ENCODE data around the gene HPCAL1. TPM values are rescaled to one million over a fixed set of nuclear protein-coding genes. Genes with fewer than 3 reads are reported as not detected.

HPCAL1 gene
- total and polyA plus RNA-seq, 2 donors (not counting 3 experiments of a cell fraction or from before 2014, with no cell fraction given): 56.5 to 77.4 TPM

GRCh38 chr2:10337449-10338269 is 35.0 kb downstream of the HPCAL1 start:
- POLR2A ChIA-PET: no interaction called here
- intact Hi-C loops (cut with micrococcal nuclease): no loop called here

GRCh38 chr2:10338270-10339188 is 35.8 kb downstream of the HPCAL1 start:
- POLR2A ChIA-PET: no interaction called here
- peaks cover 78% of the 10 kb centered on the region for H3K79me2 ChIP-seq (ENCODE audit: control insufficient read depth, insufficient read depth, low read length)

More at GRCh38 chr2:10337449-10338269, 35.0 kb downstream of the HPCAL1 start:
- no peaks in the 10 kb centered on the region for H4K20me1 ChIP-seq (replicated peaks; ENCODE audit: control insufficient read depth, extremely low read depth, insufficient read depth, low read length)
- dilution Hi-C loops (cut with MboI; ENCODE audit: extremely low pct_ligation_motif_present, low sequenced_read_pairs): no loop called here
- no peak for DNase-seq (ENCODE audit: low read depth, low spot score)
- H3K36me3 ChIP-seq (ENCODE audit: control insufficient read depth in 2 of 2, extremely low read depth in 1 of 2, insufficient read depth in 2 of 2, low read length in 2 of 2): no peaks in the 10 kb centered on the region
- H3K4me3 ChIP-seq (replicated peaks in 1 of 3; ENCODE audit: insufficient read depth in 1 of 3, low read depth in 1 of 3, low read length in 3 of 3): no peak overlapping the region
- no peak overlapping the region for H3K27ac ChIP-seq (ENCODE audit: insufficient read depth, low read depth, low read length)
- H3K79me2 ChIP-seq (ENCODE audit: control insufficient read depth, insufficient read depth, low read length): peaks cover 75% of the 10 kb centered on the region
- no peaks in the 10 kb centered on the region for H3K9me3 ChIP-seq (replicated peaks; ENCODE audit: control insufficient read depth, insufficient read depth, low read length)
- peaks cover under 1% of the 10 kb centered on the region for H3K4me1 ChIP-seq (ENCODE audit: control insufficient read depth, extremely low read depth, insufficient read depth, low read length)
- FAIRE-seq: peak; percentile 8
- no peak overlapping the region for H3K4me2 ChIP-seq (ENCODE audit: insufficient read depth, low read length)
- BruUV-seq (replicated peaks): no TSS peak
- TF ChIP-seq GATA2 (IDR thresholded peaks at IDR 0.05; ENCODE audit: insufficient read depth, insufficient read length, low read depth, low read length): no peak
- H2AFZ ChIP-seq (ENCODE audit: low read depth, low read length): no peak overlapping the region
- no peaks in the 10 kb centered on the region for H3K9me1 ChIP-seq (replicated peaks; ENCODE audit: control insufficient read depth, extremely low read depth, insufficient read depth, low read length)
- H3K27me3 ChIP-seq (ENCODE audit: control insufficient read depth in 2 of 2, insufficient read depth in 2 of 2, low read length in 2 of 2): no peaks in the 10 kb centered on the region
- no peak overlapping the region for H3K9ac ChIP-seq (replicated peaks; ENCODE audit: extremely low read depth, insufficient read depth, low read length)
- CTCF ChIA-PET: interaction anchor here (1.0 kb wide), 1 partner anchor 71 kb away, joined by 3 read pairs; no protein-coding TSS in a partner anchor

More at GRCh38 chr2:10338270-10339188, 35.8 kb downstream of the HPCAL1 start:
- intact Hi-C loops (cut with micrococcal nuclease) (no loop called here), dilution Hi-C loops (cut with MboI; ENCODE audit: extremely low pct_ligation_motif_present, low sequenced_read_pairs) (no loop called here)
- no peaks in the 10 kb centered on the region for H3K4me1 ChIP-seq (ENCODE audit: control insufficient read depth, extremely low read depth, insufficient read depth, low read length)
- H3K4me3 ChIP-seq (replicated peaks in 1 of 3; ENCODE audit: insufficient read depth in 1 of 3, low read depth in 1 of 3, low read length in 3 of 3): no peak overlapping the region
- H3K27ac ChIP-seq (ENCODE audit: insufficient read depth, low read depth, low read length): no peak overlapping the region
- H3K27me3 ChIP-seq (ENCODE audit: control insufficient read depth in 2 of 2, insufficient read depth in 2 of 2, low read length in 2 of 2): no peaks in the 10 kb centered on the region
- FAIRE-seq: peak; percentile 42
- TF ChIP-seq CTCF (IDR thresholded peaks at IDR 0.05; ENCODE audit: extremely low read depth in 1 of 2, insufficient read depth in 1 of 2, low read depth in 1 of 2, low read length in 2 of 2) (no peak), FOS (IDR thresholded peaks at IDR 0.05; ENCODE audit: borderline replicate concordance, insufficient read depth, low read length) (no peak), EZH2 (IDR thresholded peaks at IDR 0.05; ENCODE audit: borderline replicate concordance, low read depth, low read length, severe bottlenecking) (no peak), POLR2AphosphoS5 (IDR thresholded peaks at IDR 0.05; ENCODE audit: insufficient read depth, low read depth, low read length) (no peak), MYC (IDR thresholded peaks at IDR 0.05; ENCODE audit: low read depth, low read length) (no peak), GATA2 (IDR thresholded peaks at IDR 0.05; ENCODE audit: insufficient read depth, insufficient read length, low read depth, low read length) (no peak), MAX (IDR thresholded peaks at IDR 0.05; ENCODE audit: insufficient read depth, insufficient read length) (no peak), JUN (IDR thresholded peaks at IDR 0.05; ENCODE audit: borderline replicate concordance, insufficient read depth, insufficient read length, low read depth) (no peak), POLR2A (IDR thresholded peaks at IDR 0.05; ENCODE audit: low read depth, low read length) (no peak)
- H3K9me1 ChIP-seq (replicated peaks; ENCODE audit: control insufficient read depth, extremely low read depth, insufficient read depth, low read length): no peaks in the 10 kb centered on the region
- BruUV-seq (replicated peaks): no TSS peak
- H3K4me2 ChIP-seq (ENCODE audit: insufficient read depth, low read length): no peak overlapping the region
- no peaks in the 10 kb centered on the region for H3K36me3 ChIP-seq (ENCODE audit: control insufficient read depth in 2 of 2, extremely low read depth in 1 of 2, insufficient read depth in 2 of 2, low read length in 2 of 2)
- CTCF ChIA-PET: interaction anchor here (1.1 to 1.2 kb wide), 2 partner anchors 8 to 10 kb away, joined by 3 read pairs; no protein-coding TSS in a partner anchor
- H3K9me3 ChIP-seq (replicated peaks; ENCODE audit: control insufficient read depth, insufficient read depth, low read length): no peaks in the 10 kb centered on the region
- H3K9ac ChIP-seq (replicated peaks; ENCODE audit: extremely low read depth, insufficient read depth, low read length): no peak overlapping the region
- H4K20me1 ChIP-seq (replicated peaks; ENCODE audit: control insufficient read depth, extremely low read depth, insufficient read depth, low read length): no peaks in the 10 kb centered on the region
- DNase-seq (ENCODE audit: low read depth, low spot score): no peak
- H2AFZ ChIP-seq (ENCODE audit: low read depth, low read length): no peak overlapping the region

Data from endothelial cell of umbilical vein (primary cell).